GM10266 (cell line): ENCODE data around the gene GDI1.
A peak's percentile ranks its signal among the peaks of the same experiment; 100 is the strongest.

Experiments
- DNase-seq: peaks from one replicate; pipeline ENCODE4 v3.0.0; 2012; ENCODE audit errors: extremely low spot score
- TF ChIP-seq, protein P1 (sequence below): IDR thresholded peaks from 2 replicates; pipeline ENCODE4 v1.5.1; 2012; ENCODE audit warnings: mild to moderate bottlenecking, low read depth; ENCODE audit not compliant: control insufficient read depth, insufficient read depth; ENCODE audit errors: missing control alignments

Gene GDI1

DNA sequence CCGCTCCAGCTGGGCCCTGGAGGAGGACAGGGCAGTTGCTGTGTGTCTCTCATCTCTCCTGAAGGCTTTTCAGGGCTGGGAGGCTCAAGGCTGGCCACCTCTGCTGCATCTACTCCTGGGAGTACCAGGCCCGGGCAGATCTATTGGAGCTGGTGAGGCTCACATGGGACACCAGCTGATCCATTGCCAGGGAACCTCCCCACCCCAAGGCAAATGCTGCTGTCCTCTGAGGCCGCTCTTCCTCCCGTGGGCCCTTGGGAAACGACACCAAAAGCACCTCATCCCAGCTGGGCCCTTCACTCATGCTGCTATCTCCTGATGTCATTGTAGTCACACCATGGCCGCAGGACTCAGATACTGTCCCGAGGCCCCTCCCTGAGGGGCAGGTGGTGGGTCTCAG, 45.8 kb downstream of the GDI1 start:
- TF ChIP-seq, protein P1, sequence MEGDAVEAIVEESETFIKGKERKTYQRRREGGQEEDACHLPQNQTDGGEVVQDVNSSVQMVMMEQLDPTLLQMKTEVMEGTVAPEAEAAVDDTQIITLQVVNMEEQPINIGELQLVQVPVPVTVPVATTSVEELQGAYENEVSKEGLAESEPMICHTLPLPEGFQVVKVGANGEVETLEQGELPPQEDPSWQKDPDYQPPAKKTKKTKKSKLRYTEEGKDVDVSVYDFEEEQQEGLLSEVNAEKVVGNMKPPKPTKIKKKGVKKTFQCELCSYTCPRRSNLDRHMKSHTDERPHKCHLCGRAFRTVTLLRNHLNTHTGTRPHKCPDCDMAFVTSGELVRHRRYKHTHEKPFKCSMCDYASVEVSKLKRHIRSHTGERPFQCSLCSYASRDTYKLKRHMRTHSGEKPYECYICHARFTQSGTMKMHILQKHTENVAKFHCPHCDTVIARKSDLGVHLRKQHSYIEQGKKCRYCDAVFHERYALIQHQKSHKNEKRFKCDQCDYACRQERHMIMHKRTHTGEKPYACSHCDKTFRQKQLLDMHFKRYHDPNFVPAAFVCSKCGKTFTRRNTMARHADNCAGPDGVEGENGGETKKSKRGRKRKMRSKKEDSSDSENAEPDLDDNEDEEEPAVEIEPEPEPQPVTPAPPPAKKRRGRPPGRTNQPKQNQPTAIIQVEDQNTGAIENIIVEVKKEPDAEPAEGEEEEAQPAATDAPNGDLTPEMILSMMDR = no peak
- no peak for DNase-seq

DNA sequence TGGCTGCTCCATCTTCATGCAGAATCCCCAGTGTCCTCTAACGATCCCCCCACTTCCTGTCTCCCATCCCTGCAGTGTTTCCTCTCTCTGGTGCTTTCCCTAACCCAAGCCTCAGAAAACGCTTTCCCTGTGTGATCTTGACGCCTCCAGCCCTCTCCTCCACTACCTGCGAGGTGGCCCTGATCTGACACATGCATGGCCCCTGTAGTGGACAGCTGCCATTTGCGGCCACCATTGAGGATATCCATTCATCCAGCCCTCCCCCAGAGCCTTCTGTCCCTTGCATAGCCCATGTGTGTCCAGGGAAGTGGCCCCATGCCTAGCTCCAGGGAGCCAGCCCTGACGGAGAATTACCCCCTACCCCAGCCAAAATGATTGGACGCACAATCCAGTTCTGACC, 46.4 kb downstream of the GDI1 start:
- no peak for DNase-seq
- TF ChIP-seq, protein P1 = no peak

DNA sequence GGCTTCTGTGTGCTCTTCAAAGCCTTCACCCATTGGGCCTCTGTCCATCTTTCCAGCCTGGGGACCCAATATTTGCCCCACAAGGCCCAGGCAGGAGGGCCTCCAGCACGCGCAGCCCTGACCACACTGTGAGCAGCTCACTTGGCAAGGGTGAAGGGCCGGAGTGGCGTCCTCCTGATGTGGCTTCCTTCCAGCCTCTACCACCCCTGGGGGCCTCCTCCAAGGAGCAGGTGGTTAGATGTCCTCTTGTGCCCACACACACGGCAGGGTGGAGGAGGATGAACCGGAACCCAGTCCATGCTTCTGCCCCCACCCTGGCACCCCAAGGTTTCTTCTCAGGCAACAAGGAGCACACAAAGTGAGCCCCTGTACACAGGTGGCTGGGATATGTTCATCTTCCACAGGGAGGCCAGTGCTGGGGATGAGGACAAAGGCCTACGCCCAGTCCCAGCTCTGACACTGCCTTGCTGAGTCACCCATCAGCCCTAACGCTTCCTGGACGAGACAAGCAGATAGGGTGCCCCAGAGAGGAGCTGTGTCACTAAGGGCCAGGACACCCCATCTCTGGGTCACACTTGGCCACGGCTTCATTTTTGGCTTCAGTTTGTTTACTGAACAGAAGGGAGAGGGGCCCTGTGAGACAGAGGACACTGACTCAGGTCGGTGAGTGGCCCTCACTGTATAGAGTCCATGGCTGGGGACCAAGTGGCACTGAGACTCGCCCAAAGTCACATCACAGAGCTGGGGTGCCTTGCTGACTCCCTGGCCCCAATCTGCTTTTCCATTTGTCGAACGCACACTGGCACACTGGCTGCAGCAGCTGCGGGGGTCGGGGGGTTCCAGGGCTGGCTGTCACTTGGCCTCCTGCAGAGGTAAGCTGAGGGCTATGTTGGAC, 47.5 kb downstream of the GDI1 start:
- DNase-seq = no peak
- TF ChIP-seq, protein P1 = no peak

DNA sequence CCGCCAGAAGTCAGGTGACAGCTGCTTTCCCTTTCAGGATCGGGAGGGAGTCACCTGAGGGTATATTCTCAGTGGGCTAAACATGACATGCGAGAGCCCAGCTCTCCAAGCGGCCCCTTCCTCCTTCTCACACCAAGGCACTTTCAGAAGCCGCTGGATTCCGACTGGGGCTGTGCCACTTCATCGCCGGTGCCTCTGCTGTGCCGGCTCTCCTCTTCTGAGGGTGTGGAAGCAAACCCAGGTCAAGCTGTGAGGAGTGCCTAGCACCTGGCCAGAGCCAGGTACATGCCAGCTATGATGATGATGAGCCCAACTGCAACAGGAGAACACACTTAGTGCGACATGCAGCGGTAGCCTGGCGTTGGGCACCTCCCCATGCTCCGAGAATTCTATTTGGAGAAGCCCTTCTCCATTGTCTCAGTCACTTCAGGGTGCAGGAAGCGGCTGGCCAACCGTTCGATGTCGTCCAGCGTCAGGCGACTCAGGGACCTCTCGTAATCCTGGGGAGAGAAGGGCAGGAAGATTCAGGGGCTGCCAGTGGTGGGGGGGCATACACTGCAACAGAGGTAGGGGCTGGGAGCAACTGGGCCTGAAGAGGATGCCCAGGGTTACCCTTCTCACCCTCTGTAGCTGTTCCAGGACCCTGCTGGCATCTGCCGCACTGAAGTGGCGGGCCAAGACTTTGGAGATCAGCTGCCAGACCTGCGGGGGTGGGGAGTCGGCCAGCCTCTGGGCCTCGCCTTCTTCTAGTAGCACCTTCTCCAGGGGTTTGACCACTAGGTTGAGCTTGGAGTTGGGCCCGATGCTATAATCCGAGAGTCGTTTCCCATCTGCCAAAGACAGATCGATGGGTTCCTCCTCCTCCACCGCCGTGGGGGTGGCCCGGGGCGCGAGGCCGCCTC, 48.4 kb downstream of the GDI1 start:
- TF ChIP-seq, protein P1 = no peak
- no peak for DNase-seq

DNA sequence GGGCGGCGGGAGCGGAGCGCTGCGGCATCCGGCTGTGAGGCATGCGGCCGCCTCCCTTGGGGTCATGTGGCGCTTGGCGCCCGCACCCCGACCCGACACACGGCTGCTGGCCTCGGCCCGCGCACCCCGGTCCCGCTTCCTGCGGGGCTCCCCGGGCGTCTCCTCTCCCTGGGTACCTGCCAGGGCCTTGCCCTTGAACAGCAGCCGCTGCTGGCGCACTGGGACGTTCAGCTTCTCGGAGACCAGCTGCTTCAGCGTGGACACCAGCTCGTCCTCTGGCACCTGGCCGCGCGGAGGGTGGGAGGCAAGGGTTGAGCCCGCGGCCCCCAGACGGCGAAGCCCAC, 49.1 kb downstream of the GDI1 start:
- TF ChIP-seq, protein P1 = no peak
- DNase-seq = no peak

DNA sequence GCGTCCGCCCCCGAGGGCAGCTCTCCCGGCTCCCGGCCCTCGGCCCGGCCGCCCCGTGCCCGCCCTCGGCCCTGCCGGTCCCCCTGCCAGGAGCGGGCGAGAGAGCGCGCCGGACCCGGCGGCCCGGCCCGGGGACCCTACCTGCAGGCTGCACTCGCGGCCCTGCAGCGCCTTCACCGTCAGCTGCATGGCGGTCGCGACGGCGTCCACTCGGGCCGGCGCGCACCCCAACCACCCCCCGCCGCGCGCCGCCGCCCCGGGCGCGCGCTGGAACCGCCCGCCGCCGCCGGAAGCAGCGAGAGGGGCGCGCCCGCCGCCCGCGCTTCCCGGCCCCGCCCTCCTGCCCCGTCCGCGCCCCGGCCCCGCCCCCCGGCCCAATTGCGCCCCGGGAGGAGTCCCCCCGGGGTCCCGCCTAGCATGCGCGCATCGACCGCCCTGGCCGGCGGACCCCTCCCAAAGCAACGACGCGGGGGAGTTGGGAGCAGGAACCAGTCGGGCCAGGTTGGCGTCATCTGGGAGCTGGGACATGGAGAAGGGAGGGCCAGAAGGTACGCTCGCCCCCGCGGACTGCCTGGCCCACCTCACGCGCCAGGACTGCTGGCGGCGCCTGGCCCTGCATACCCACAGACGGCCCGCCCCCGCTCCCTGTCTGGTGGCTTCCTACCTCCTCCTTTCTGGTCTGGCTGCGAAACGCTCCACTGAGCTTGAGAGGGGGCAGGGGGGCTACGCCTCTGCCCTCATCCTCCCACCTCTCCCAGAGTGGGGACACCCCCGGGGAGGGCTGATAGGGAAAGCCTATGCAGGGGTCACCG, 49.6 kb downstream of the GDI1 start, which contains the start of gene UBL4A:
Gene UBL4A (minus strand): TSS at position 220 of the 812 bp plus-strand sequence. CDS start 31 bp downstream, at position 189.
- DNase-seq = peak; percentile 84
- TF ChIP-seq, protein P1 = no peak
